Small intestine (tissue), 7 donors: ENCODE results near the gene MAPK8IP1. TPM values are rescaled to one million over a fixed set of nuclear protein-coding genes. Genes with fewer than 3 reads are reported as not detected.
"Not testable (repeated sequence)": the region's sequence is repeated elsewhere in the genome, so short reads cannot be mapped to it uniquely, and the experiment has no call there.

Experiments
- DNase-seq, 2 donors: peaks; one replicate each; pipeline versions ENCODE4 v3.0.0 to v3.0.0-alpha.2; 2013
- FAIRE-seq: peaks from 2 replicates; lab custom pipeline; 2012; peaks lifted over from hg19 to GRCh38; lab: Jason Lieb, UNC
- H3K27ac ChIP-seq, 3 donors: one replicate each; pipeline ENCODE4 v1.5.1; 2013; ENCODE audit warnings: low read length in 2 of 3, mild to moderate bottlenecking in 2 of 3, control low read depth in 1 of 3, inconsistent platforms in 1 of 3, low read depth in 1 of 3, moderate library complexity in 1 of 3
- H3K27me3 ChIP-seq, 3 donors: one replicate each; pipeline ENCODE4 v1.6.1; 2013; ENCODE audit warnings: low read length in 3 of 3, inconsistent platforms in 1 of 3; ENCODE audit not compliant: control insufficient read depth in 3 of 3, insufficient read depth in 3 of 3
- H3K36me3 ChIP-seq, 3 donors: one replicate each; pipeline ENCODE4 v1.6.1; 2013; ENCODE audit warnings: low read length in 3 of 3, inconsistent platforms in 1 of 3, low read depth in 1 of 3, mild to moderate bottlenecking in 1 of 3, moderate library complexity in 1 of 3; ENCODE audit not compliant: control insufficient read depth in 3 of 3, insufficient read depth in 2 of 3
- H3K4me1 ChIP-seq, 3 donors: one replicate each; pipeline ENCODE4 v1.6.1; 2013; ENCODE audit warnings: low read length in 2 of 3, inconsistent platforms in 1 of 3, low read depth in 1 of 3, mild to moderate bottlenecking in 1 of 3, moderate library complexity in 1 of 3; ENCODE audit not compliant: control insufficient read depth in 3 of 3, insufficient read depth in 2 of 3
- H3K4me3 ChIP-seq, 3 donors: one replicate each; pipeline ENCODE4 v1.5.1; 2013; ENCODE audit warnings: low read length in 3 of 3, control low read depth in 1 of 3, inconsistent platforms in 1 of 3, low read depth in 1 of 3, mild to moderate bottlenecking in 1 of 3, moderate library complexity in 1 of 3
- H3K9me3 ChIP-seq, 2 donors: one replicate each; pipeline ENCODE4 v1.6.1; 2013; ENCODE audit warnings: low read depth in 1 of 2, low read length in 1 of 2; ENCODE audit not compliant: control insufficient read depth in 2 of 2, insufficient read depth in 1 of 2
- WGBS, 3 donors: extraction: QIAGEN DNeasy Blood & Tissue Kit; methylation state at CpG; one replicate each; pipeline ENCODE4 v1.1.7; 2013; 5-methylcytosine and 5-hydroxymethylcytosine counted together
- polyA plus RNA-seq, 4 donors: library from polyadenylated mRNA; stranded (reverse) in 3 of 4; unstranded in 1 of 4; fragments of 200-250 nt in 3 of 4; fragments of 120-200 nt in 1 of 4; gene quantifications; one replicate each; pipeline versions ENCODE4 v1.2.1 to v1.2.3, GENCODE V29; 2013
- donor health status: healthy with polysubstance abuse.
- donor health status: control.
- donor health status: control.
- donor health status: Bipolar disorder and iron deficiency.
- donor health status: healthy.

Gene MAPK8IP1
- polyA plus RNA-seq, 4 donors: 1.3 to 6.1 (median 1.9) TPM

GRCh38 chr11:45905576-45905975, 20.1 kb downstream of the MAPK8IP1 start:
- Histone ChIP-seq H3K27me3 (peaks cover 0 to 12% (median 0%) of the 10 kb centered on the region in 3 donors), H3K36me3 (peaks cover under 1 to 39% (median 7%) of the 10 kb centered on the region in 3 donors)
- FAIRE-seq, H3K4me3 ChIP-seq, H3K27ac ChIP-seq, DNase-seq, H3K4me1 ChIP-seq, H3K9me3 ChIP-seq: not testable (repeated sequence)
- 7 to 46% (median 27%) methylated on average over 6 of the region's 6 CpGs for WGBS, 3 donors

- no peak overlapping the region for H3K27ac ChIP-seq
- peaks cover 3 to 45% (median 12%) of the 10 kb centered on the region in 3 donors for H3K36me3 ChIP-seq
- 20 to 54% (median 34%) methylated on average over 19 of the region's 19 CpGs for WGBS, 3 donors
- H3K4me3 ChIP-seq: no peak overlapping the region
- H3K4me1 ChIP-seq: peaks cover 0 to 1% (median 0%) of the 10 kb centered on the region in 3 donors
- FAIRE-seq (no peak), DNase-seq (peak in 1 of 2 donors; percentile 70)
- H3K9me3 ChIP-seq: no peaks in the 10 kb centered on the region
- peaks cover 0 to 6% (median 0%) of the 10 kb centered on the region in 3 donors for H3K27me3 ChIP-seq
Observed at GRCh38 chr11:45906096-45906682, 20.7 kb downstream of the MAPK8IP1 start.

DNA sequence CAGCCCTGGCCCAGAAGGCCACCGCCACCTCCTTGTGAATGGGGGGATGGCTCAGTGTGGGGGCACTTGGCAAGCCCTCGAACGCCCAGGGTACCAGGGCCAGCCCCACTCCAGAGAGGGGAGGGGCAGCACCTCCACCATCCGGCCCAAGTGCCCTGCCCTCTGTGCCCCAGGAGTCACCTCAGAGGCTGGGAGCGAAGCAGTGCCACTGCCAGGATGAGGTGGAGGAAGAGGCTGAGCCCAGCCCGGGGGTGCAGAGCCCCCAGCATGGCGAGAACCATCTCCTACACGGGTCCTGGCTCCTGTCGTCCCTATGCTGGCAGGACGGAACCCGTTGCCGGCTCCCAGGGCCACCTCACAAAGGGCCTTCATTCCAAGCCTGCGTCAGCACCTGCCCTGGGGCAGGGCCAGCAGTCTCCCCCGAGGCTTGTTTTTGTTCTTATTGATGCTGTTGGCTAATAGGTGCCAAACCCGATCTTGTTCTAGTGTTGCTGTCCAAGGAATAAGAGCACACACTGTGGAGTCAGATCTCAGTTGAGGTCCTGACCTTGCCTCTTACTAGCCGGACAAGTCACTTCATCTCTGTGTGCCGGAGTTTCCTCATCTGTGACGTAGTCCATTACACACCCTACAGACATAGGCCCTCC, 21.6 kb downstream of the MAPK8IP1 start, which contains the start of gene FREY1:
Gene FREY1 (minus strand): TSS at position 307 of the 647 bp plus-strand sequence. CDS start 26 bp downstream, at position 281.
- FAIRE-seq (no peak), DNase-seq (no peak)
- Histone ChIP-seq H3K27me3 (no peaks in the 10 kb centered on the region), H3K4me1 (peaks cover 0 to 1% (median 0%) of the 10 kb centered on the region in 3 donors), H3K36me3 (peaks cover 3 to 54% (median 12%) of the 10 kb centered on the region in 3 donors), H3K4me3 (no peak within 1 kb of the TSS), H3K9me3 (no peaks in the 10 kb centered on the region), H3K27ac (no peak within 1 kb of the TSS)
- 20 to 66% (median 38%) methylated on average over 16 to 18 of the region's 18 CpGs for WGBS, 3 donors

- DNase-seq: no peak
- no peak for FAIRE-seq
- Histone ChIP-seq H3K27me3 (no peaks in the 10 kb centered on the region), H3K36me3 (peaks cover 3 to 59% (median 13%) of the 10 kb centered on the region in 3 donors), H3K27ac (no peak overlapping the region), H3K4me1 (peaks cover 0 to 1% (median 0%) of the 10 kb centered on the region in 3 donors), H3K9me3 (no peaks in the 10 kb centered on the region), H3K4me3 (no peak overlapping the region)
- 64 to 71% (median 67%) methylated on average over 6 to 8 of the region's 8 CpGs for WGBS, 3 donors
Observed at GRCh38 chr11:45907911-45908370, 22.5 kb downstream of the MAPK8IP1 start.

DNA sequence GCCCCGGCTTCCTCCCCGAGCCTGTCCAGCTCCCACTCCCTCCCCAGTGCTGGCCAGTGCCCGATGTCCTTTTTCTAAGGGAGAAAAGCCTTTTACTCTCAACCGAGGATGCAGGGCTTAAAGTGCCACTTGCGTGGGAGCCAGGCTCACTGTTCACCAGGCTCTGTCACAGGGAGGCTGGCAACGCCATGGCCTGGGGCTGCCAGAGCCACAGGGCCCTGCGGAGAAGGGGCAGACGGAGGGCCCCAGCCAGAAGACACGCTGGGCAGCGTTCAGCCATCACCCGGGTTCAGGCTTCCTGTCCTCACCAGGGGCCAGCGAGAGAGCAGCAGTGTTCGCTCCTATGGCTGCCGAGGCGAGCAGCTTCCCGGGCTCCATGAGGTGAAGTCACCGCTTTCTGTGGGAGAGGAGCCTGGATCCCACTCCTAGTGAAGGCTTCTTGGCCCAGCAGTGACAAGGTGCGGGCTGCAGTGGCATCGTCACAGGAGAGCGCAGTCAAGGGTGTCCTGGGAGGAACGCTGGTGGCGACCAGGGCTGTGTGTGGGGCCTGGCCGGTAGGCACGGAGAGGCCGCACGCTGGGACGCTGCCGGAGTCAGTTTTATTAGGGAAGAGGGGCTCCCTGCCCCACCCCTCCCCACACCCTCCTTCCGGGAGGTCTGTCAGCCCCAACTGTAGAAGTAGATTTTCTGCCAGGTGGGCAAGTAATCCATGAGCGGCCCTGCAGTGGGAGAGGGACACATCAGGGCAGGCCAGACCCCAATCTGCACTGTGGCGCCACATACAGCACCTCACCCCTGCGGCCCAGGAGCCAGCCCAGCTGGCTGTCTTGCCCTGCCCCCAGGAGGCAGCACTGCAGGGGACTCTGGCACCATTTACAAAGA, 24.4 kb downstream of the MAPK8IP1 start:
- peaks cover 10 to 68% (median 19%) of the 10 kb centered on the region in 3 donors for H3K36me3 ChIP-seq
- no peak overlapping the region for H3K4me3 ChIP-seq
- WGBS, 3 donors: 88 to 91% (median 90%) methylated on average over 32 of the region's 32 CpGs
- H3K27ac ChIP-seq: no peak overlapping the region
- H3K4me1 ChIP-seq: peaks cover 0 to 1% (median 0%) of the 10 kb centered on the region in 3 donors
- no peak for FAIRE-seq
- DNase-seq: no peak
- no peaks in the 10 kb centered on the region for H3K9me3 ChIP-seq
- H3K27me3 ChIP-seq: no peaks in the 10 kb centered on the region

DNA sequence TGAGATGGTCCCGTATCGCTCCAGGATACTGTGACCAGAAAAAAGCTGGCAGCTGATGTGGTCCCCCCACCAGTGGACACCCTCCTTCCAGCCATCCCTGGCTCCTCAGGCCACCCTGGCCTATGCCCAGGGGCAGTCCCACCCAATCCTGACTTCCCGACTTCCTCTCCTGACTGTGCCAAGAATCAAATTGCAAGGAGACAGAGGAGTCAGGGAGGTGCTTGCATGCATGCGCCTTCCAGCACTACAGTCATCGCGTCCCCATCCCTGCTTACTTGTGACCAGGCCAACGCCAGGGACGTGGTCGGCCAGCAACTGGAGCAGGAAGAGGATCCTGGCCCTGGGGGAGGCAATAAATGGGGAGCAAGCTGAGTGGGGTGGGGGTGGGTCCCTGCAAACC, 25.2 kb downstream of the MAPK8IP1 start:
- FAIRE-seq (no peak), DNase-seq (no peak)
- H3K4me3 ChIP-seq: no peak overlapping the region
- H3K36me3 ChIP-seq: peaks cover 12 to 76% (median 19%) of the 10 kb centered on the region in 3 donors
- no peaks in the 10 kb centered on the region for H3K9me3 ChIP-seq
- H3K27ac ChIP-seq: no peak overlapping the region
- peaks cover 0 to 1% (median 0%) of the 10 kb centered on the region in 3 donors for H3K4me1 ChIP-seq
- 91 to 93% (median 92%) methylated on average over 9 of the region's 9 CpGs for WGBS, 3 donors
- H3K27me3 ChIP-seq: no peaks in the 10 kb centered on the region

GRCh38 chr11:45913514-45913913, 28.1 kb downstream of the MAPK8IP1 start:
- 95% methylated on average over 18 to 19 of the region's 19 CpGs for WGBS, 3 donors
- no peaks in the 10 kb centered on the region for H3K9me3 ChIP-seq
- no peaks in the 10 kb centered on the region for H3K27me3 ChIP-seq
- DNase-seq (no peak), FAIRE-seq (no peak)
- H3K4me1 ChIP-seq: peaks cover 0 to 4% (median 0%) of the 10 kb centered on the region in 3 donors
- no peak overlapping the region for H3K4me3 ChIP-seq
- no peak overlapping the region for H3K27ac ChIP-seq
- peaks cover 12 to 78% (median 19%) of the 10 kb centered on the region in 3 donors for H3K36me3 ChIP-seq
